Stimulated activated CD8-positive, alpha-beta memory T cell treated with anti-CD3 and anti-CD28 coated beads, Interleukin-12 subunit alpha, Interleukin-12 subunit beta, amount 100 ng/mL, for 24 hours (primary cell): ENCODE measurements around the gene RNF144A.
A peak's percentile ranks its signal among the peaks of the same experiment; 100 is the strongest.

Source experiments
- DNase-seq: peaks from one replicate; pipeline ENCODE4 v3.0.0-alpha.2; 2020; ENCODE audit errors: extremely low read depth

The RNF144A gene

DNA sequence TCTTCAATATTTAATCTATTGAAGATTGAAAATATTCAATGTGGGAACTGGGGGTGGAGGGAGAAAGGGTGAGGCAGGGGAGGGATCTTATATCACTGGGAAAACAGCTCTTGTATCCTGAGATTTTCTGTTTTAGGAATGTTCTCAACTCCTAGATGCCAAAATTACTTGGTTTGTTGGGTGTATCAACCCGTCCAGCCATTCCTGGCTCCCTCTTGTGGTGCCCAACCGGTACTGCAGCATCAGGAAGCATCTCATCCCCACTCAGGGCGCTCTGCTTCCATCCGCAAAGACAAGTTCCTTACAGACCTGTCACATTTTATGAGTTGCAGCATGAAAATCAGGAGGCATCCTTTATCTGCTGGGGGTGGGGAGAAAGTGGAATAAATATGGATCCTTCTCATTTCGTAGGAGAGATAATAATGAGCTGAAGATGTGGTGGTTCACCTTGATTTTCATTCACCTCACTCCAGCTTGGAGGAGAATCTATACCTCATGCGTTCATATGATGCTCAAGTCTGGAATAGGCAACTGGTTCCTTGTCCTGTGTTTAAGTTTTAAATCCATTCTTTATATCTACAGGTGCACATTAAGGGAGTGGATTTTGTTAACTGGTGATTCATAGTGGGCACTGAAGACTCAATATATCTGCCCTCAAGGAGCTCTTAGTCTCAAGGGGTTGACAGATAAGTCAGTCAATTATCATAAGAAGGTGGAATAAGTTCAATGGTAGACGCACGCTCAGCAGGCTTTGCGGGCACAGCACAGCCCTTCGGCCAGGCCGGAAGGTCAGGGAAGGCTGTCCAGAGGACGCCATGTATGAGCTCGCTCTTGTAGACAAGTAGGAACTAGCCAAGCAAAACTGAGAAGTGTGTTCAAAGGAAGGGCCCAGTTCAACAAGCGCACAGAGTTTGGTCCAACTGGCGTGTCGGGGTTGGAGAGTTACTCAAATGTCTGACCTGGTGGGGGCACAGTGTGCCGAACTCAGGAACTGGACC is 127.3 kb downstream of the RNF144A start:
- DNase-seq: peak; percentile 31

DNA sequence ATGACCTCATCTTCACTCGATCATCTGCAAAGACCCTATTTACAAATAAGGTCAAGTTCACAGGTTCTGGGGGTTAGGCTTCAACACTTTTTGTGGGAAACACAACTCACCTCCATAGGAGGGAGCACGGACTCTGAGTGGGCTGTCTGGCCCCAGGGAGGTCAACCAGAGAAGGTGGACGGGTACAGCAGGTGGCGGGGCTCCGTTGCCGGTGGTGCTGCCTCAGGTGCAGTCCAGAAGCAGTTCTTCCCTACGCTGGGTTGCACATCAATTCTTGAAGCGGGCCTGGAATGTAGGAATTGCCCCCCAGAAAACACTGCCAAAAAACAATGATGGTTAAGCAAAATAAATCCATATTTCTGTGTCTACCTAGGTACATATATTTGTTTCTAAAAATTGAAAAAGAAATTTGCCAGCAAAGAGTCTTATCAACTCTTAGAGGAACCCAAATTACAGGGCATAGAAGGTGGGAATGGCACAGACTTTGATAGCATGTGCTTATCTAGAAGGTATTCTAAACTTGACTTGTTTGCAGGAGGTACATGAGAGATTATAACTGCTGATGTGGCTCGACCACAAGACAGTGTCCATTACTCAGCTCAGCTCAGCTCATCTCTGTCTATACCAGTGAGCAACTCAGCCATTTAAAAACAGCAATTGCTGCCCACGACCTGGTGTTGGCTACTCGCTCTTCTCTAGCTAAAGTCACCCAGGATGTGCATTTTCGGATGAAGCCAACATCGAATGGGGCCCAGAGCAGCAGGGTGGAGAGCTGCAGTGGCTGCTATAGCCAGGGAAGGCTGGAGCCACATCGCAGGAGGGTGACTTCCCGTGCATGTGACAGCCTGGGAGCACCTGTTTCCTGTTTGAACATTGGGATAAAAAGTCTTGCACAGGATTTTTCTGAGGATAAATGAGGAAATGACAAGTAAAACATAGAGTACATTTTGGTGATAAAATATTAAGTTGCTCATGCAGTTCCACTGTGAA is 128.7 kb downstream of the RNF144A start:
- DNase-seq: no peak

DNA sequence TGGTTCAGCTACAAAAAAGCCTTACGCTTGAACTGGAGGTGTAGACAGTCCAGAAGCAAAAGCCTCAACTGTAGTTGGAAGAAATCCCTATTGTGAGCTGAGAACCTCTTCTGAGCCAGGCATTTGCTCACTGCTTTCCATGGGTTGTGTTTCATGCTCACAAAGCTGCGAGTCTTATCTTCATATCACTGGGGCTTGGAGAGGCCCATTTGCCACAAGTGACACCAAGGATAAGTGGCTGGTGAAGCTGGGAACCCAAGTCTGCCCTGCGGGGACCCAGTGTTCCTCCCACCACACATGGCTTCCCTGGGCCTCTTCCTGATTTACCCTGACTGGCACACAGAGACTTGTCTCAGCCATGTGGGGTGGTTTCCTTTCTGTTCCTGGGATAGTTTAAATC is 130.4 kb downstream of the RNF144A start:
- DNase-seq: no peak

DNA sequence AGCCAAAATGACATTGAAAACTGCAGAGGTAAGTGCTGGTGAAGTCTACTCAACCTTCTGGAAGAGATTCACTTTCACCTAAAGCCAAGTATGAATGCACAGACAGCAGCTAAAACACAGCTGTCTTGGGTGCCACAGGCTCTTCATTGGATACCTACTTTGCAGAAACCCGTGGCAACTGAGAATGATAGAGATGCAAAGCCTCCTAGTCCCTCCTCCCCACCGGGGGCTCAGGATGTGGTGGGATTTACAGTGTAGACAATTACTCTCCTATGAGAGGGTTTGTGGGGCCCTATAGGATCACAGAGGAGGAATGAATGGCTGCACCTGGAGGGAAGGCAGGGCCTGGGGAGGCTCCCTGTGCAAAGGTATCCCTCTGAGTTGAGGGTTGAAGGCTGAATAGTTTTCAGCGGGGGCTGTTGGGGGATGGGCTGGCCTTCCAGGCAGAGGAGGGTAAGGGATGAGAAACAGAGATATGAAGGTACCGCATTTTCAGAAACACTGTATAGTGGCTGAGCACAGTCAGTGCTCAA is 131.6 kb downstream of the RNF144A start:
- DNase-seq: no peak

DNA sequence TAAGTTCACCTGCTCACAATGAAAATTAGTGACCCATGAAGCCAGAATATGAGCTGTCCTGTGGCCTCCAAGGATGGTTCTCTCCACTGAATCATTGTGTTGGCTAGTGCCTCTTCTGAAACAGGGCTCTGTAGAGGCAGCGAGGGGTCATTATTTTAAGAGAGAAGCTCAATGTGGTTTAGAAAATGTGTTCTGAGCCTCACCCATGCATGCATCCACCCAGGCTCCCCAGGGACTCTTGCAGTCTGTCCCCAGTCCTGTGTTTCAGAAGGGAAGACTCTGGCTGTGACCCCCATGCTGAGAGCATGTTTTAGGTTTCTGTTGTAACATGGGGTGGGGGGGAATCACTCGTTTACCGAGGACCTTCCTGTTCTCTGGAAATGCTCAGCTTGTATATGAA is 135.2 kb downstream of the RNF144A start:
- DNase-seq: no peak

DNA sequence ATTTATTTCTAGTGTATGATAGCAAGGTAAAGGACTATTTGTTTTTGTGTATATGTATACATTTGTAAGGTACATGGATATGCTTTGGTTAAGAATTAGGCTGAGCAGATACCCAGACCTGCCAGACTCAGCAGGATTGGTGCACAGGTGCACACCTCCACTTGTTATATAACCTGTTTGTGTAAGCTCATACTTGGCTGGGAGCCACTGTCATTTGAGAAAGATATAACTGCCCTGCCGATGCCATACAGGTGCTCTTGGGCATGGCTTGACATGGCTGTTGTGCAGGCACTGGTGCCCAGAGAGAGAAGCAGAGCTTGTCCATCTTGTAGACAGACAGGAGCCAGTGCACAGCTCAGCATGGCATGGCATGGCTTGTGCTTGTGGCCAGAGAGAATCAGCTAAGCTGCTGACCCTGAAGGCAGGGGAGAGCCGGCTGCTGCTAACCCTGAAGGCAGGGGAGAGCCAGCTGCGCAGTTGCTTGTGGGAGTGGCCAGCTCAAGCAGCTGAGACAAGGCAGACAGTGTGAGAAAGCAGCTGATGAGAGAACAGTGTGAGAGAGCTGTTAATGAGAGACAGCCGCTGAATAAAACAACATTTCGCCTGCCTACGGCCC is 136.5 kb downstream of the RNF144A start:
- no peak for DNase-seq

DNA sequence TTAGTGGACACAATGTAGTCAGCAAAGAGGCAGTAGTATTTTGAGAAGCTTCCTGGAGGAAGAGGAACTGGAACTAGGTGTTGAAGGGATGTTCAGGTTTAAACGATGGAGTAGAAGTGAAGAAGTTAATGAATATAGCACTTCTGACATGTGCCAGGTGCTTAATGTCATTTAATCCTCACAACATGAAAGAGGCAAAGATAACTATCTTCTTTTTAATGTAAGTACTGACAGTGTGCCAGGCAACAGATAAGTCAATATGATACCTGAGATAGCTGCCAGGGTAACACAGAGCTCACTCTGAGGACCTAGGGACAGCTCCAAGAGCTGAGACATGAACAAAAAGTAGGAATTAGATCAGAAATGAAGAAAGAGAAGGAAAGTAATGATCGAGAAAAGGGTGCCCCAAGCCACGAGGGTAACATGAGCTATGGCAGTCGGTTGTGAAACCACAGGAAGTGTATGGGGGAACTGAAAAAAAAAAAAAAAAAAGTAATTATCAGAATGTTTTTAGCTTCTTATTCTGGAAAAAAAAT is 140.7 kb downstream of the RNF144A start:
- no peak for DNase-seq

DNA sequence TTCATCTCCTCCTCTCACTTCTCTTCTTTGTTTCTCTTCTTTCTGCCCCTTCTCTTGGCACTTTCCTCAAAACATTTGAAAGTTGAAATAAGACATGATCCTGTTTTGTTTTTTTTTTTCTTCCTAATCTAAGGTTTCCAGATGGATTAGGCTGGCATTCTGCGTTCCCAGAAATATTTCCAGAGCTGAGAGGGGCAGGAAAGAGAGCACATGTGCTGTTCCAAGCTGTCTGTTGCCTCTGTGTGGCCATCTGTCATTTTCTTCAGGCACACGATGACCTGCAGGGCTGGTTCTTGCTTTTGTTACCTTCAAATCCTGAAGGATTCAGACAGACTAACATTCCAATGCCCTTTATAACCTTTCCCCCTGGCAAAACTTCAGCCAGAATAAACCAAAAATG is 142.9 kb downstream of the RNF144A start:
- no peak for DNase-seq

DNA sequence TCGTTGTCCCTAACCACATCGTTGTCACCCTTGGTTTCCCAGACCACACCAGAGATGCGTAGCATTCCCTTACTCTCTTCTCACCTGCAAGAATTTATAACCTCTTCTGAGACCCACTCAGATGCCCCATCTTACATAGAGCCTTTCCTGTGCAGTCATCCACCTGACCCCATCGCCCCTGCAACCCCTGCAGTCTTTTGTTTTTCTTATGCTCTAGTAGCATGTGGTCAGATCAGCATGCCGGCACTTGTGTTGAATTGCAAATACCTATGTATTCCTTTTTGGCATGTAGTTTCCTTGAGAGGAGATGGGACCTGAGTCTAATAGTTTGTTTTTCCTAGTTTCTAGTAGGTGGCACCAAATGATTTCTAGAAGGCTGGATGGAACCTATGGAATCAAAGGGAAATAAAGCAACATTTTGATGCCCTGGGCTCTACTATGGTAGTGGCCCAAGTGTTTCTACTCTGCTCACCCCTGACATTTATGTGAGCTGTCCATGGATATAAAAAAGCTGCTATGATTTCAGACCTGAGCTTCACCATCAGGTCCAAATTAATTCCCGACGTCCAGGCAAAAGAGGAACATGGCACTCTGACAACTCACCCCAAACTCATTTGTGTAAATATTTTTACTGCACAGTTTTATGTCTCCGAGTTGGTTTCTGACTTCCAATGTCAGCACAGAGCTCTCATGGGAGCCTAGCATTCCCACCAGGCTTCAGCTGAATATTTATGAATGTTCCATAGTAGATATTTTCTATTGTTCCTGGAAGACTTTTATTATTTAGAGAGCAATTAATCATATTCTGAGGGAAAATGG is 143.6 kb downstream of the RNF144A start:
- DNase-seq: no peak

DNA sequence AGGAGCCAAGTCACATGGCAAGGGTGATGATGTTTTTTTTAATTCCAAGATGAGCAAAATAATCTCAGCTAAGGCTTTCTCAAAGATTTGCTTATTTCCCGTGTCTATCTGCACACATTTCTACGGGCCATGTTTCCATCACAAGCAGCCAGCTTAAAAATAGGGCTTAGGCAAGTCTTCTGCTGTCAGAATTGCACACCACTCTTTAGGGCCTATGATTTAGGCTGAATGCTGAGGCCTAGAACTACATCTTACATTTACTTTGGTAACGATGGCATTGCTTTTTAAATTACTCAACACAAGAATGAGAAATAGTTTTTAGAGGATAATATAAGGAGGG is 144.2 kb downstream of the RNF144A start:
- DNase-seq: no peak

DNA sequence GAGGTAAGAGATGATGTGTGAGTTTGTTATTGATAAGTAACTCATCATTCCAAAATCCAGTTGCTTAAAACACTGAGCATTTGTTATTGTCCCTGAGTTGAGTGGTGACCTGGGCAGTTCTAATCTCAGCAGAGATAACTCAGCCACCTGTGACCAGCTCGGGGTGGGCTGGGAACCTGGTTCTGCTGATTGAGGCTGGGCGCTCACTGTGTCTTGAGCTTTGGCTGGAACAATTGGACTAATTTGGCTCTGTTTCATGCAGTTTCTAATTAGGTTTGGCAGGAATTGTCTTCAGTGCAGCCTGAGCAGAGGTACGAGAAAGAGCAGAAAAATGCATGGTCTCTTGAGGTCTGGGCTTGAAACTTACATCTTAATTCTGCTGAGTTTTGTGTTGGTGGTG is 144.7 kb downstream of the RNF144A start:
- DNase-seq: no peak

DNA sequence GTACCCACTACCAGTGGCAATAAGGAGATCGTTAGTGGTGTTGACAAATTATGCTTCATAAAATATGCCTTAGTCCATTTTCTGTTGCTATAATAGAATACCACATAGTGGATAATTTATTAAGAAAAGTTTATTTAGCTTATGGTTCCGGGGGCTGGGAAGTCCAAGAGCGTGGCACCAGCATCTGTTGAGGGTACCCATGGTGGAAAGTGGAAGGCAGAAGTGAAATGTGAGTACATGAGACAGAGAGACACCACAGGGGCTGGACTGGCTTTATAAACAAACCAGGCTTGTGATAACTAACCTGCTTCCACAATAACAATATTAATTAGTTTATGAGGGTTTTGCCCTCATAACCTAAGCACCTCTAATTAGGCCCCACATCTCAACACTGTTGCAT is 146.6 kb downstream of the RNF144A start:
- DNase-seq: no peak

DNA sequence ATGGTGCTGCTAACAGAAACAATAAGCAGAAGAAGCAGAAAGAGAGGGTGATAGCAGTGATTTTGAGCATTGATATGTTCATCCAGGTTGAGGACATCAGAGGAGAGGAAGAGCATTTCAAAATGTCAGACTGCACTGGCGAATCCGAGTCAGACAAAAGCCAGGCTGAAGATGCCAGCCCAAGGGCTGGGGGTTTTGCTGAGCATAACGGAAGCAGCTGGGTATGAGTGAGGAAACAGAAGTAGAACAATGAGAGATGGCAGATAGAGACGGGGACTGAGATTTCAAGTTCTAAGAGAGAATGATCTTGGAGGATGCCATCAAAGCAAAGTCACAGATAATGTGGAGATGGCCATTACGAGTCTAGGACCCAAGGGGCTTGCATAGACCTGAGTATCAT is 151.2 kb downstream of the RNF144A start:
- DNase-seq: no peak

DNA sequence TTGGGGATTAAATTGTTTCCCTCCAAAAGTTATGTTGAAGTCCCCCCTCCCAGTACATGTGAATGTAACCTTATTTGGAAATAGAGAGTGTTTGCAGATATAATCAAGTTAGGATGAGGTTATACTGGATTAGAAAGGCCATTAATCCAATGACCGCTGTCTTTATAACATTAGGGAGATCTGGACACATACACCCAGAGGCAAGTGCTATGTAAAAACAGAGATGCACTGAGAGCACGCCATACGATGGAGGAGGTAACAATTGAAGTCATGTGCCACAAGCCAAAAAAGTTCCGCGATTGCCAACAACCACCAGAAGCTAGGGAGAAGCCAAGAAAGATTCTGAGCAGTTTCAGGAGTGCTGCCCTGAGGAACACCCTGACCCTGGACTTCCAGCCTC is 153.3 kb downstream of the RNF144A start:
- DNase-seq: no peak

DNA sequence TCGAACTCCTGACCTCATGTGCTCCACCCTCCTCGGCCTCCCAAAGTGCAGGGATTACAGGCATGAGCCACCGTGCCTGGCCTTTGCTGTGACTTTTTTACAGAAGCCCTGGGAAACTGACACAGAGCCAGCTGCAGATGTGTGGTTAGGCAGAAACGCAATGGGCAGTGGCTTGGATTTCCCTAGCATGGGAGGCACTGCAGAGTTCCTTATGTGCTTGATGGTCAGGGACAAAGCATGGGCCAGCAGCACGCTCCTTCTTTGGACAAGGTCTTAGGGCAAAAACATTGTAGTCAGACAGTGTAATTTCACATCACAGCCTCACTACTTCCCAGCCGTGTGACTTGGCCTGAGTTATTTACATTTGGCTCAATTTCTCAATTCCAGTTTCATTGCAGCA is 153.9 kb downstream of the RNF144A start:
- no peak for DNase-seq

DNA sequence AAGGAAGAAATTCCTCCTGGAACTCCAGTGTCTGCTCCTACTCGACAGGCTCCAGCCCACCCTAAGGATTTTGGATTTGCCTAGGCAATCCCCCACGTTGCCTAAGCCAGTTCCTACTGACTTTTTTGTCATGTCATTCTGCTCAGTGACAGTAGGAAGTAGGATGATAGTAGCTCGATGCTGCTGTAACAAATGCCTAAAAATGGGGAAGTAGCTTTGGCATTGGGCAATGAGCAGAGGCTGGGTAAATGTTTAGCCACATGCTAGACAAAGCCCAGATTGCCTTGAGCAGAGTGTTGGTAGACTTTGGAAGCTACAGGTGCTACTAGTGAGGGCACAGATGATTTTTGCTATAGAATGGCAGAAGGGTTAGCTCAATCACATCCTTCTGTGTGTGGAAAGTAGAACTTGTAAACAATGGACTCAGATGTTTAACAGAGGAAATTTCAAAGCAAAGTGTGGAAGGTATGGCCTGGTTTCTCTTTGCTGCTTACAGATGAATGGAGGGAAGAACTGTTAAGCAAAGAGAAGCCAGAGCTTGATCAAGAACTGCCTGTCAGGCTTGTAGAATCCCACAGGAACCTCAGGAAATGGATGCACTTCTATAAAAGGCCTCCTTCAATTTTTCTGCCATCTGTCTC is 154.8 kb downstream of the RNF144A start:
- DNase-seq: no peak

DNA sequence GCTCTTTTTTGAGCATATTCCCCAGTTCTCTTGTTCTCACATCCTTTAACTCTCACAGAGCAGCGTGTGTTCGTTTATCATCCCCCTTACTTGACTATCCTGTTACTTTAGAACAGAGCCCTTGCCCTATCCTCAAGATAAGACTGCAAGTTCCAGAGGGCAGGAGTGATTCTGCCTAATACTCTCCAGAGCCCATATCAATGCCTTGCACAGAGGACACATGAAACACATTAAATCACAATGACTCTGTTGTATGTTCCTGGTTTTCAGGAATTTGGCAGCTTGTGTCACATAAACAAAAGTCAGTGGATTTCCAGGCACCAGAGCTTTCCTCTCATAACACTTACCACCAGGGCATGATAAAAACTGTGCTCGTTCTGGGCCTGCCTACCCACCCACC is 156.7 kb downstream of the RNF144A start:
- DNase-seq: no peak

DNA sequence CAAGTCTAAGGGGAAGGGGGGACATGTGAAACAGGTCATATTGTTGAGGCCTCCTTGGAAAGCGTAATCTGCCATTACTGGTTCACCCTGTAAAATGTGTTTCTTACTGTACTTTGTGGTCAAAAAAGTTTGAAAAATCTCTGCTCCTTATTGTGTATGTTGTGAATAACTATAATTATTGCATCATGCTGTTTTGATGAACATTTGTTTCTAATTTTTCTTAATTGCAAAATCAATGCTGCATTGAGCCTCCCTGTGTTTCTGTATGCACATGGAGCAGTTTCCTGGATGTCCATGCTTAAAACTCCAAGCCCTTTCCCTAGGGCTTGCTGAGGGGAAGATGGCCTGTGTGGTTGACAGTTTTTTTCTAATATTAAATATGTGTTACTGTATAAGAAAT is 158.6 kb downstream of the RNF144A start:
- DNase-seq: no peak

DNA sequence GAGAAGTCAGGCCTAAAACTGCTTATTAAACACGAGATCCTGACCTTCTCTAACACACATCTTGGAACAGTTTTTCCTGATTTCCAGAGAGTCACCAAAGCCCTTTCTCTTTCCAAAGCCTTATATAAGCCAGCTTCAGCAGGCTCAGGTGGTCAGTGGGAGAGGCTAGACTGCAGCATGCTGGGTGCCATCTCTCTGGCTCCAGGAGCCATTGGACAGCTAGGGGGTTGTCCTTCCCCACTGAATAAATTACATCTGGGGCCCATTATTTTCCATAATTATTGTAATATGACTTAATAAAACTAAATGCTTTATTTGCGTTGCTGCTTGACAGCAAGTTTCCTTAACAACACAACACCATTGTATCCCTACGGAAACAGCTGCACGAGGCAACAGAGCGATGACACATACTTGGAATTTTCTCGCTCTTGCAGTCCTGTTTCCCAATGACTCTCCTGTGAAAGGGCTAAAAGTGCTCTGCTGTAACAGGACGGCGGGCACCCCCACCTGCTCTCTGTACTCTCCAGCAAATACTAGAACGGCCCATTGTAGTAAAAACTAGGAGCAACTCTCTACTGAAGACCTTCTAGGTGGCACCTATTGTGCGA is 160.6 kb downstream of the RNF144A start:
- no peak for DNase-seq
